ENCODE data around the gene KCTD21. TPM values are rescaled to one million over a fixed set of nuclear protein-coding genes. Genes with fewer than 3 reads are reported as not detected.

Gene KCTD21
- total RNA-seq, 1 donor from 2014 or later: 10.0 TPM

- H3K27ac Mint-ChIP-seq: no peak overlapping the region
- H3K9me3 Mint-ChIP-seq: no peaks in the 10 kb centered on the region
- H3K4me1 Mint-ChIP-seq (ENCODE audit: low read depth): peaks cover 11% of the 10 kb centered on the region
- H3K27me3 Mint-ChIP-seq (ENCODE audit: low read depth): no peaks in the 10 kb centered on the region
- peaks cover 74% of the 10 kb centered on the region for H3K36me3 Mint-ChIP-seq (ENCODE audit: low read depth)
- H3K4me3 Mint-ChIP-seq (ENCODE audit: low read depth): no peak overlapping the region
- DNase-seq (ENCODE audit: low spot score): no peak
- intact Hi-C loops (cut with micrococcal nuclease): no loop called here
Observed at GRCh38 chr11:78214331-78215194, 26.1 kb upstream of the KCTD21 start.

- DNase-seq (ENCODE audit: low spot score): no peak
- Mint-ChIP-seq H3K4me3 (ENCODE audit: low read depth) (no peak overlapping the region), H3K27me3 (ENCODE audit: low read depth) (no peaks in the 10 kb centered on the region), H3K9me3 (no peaks in the 10 kb centered on the region), H3K4me1 (ENCODE audit: low read depth) (peaks cover 11% of the 10 kb centered on the region), H3K36me3 (ENCODE audit: low read depth) (peaks cover 78% of the 10 kb centered on the region), H3K27ac (no peak overlapping the region)
- intact Hi-C loops (cut with micrococcal nuclease): no loop called here
Observed at GRCh38 chr11:78213526-78214330, 25.3 kb upstream of the KCTD21 start.

GRCh38 chr11:78212586-78213371 lies 24.4 kb upstream of the KCTD21 start:
- no peak overlapping the region for H3K4me3 Mint-ChIP-seq (ENCODE audit: low read depth)
- H3K27me3 Mint-ChIP-seq (ENCODE audit: low read depth): no peaks in the 10 kb centered on the region
- DNase-seq (ENCODE audit: low spot score): no peak
- H3K27ac Mint-ChIP-seq: no peak overlapping the region
- intact Hi-C loops (cut with micrococcal nuclease): no loop called here
- H3K9me3 Mint-ChIP-seq: no peaks in the 10 kb centered on the region
- peaks cover 73% of the 10 kb centered on the region for H3K36me3 Mint-ChIP-seq (ENCODE audit: low read depth)
- H3K4me1 Mint-ChIP-seq (ENCODE audit: low read depth): peaks cover 11% of the 10 kb centered on the region

GRCh38 chr11:78211565-78211964 lies 23.1 kb upstream of the KCTD21 start:
- no peaks in the 10 kb centered on the region for H3K27me3 Mint-ChIP-seq (ENCODE audit: low read depth)
- no peak for DNase-seq (ENCODE audit: low spot score)
- H3K36me3 Mint-ChIP-seq (ENCODE audit: low read depth): peaks cover 62% of the 10 kb centered on the region
- H3K4me3 Mint-ChIP-seq (ENCODE audit: low read depth): no peak overlapping the region
- intact Hi-C loops (cut with micrococcal nuclease): no loop called here
- H3K4me1 Mint-ChIP-seq (ENCODE audit: low read depth): peaks cover 8% of the 10 kb centered on the region
- H3K27ac Mint-ChIP-seq: no peak overlapping the region
- no peaks in the 10 kb centered on the region for H3K9me3 Mint-ChIP-seq

DNA sequence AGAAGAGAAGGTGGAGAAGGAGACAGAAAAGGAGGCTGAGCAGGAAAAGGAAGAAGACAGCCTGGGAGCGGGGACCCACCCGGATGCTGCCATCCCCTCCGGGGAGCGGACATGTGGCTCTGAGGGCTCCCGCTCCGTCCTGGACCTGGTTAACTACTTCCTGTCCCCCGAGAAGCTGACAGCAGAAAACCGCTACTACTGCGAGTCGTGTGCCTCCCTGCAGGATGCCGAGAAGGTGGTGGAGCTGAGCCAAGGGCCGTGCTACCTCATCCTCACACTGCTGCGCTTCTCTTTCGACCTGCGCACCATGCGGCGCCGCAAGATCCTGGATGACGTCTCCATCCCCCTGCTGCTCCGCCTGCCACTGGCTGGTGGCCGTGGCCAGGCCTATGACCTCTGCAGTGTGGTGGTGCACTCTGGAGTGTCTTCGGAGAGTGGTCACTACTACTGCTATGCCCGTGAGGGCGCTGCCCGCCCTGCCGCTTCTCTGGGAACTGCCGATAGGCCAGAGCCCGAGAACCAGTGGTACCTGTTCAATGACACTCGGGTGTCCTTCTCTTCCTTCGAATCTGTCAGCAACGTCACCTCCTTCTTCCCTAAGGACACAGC lies 21.7 kb upstream of the KCTD21 start:
- Mint-ChIP-seq H3K4me3 (ENCODE audit: low read depth) (no peak overlapping the region), H3K4me1 (ENCODE audit: low read depth) (peaks cover 8% of the 10 kb centered on the region), H3K9me3 (no peaks in the 10 kb centered on the region), H3K36me3 (ENCODE audit: low read depth) (peaks cover 52% of the 10 kb centered on the region), H3K27ac (no peak overlapping the region), H3K27me3 (ENCODE audit: low read depth) (no peaks in the 10 kb centered on the region)
- intact Hi-C loops (cut with micrococcal nuclease): no loop called here
- DNase-seq (ENCODE audit: low spot score): no peak

DNA sequence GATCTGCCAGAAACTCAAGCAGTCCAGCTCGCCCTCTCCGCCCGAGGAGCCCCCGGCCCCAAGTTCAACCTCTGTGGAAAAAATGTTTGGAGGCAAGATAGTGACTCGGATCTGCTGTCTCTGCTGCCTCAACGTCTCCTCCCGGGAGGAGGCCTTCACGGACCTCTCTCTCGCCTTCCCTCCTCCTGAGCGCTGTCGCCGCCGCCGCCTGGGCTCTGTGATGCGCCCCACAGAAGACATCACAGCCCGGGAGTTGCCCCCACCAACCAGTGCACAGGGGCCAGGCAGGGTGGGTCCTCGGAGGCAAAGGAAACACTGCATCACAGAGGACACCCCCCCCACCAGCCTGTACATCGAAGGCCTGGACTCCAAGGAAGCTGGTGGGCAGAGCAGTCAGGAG lies 21.1 kb upstream of the KCTD21 start:
- no peak for DNase-seq (ENCODE audit: low spot score)
- peaks cover 50% of the 10 kb centered on the region for H3K36me3 Mint-ChIP-seq (ENCODE audit: low read depth)
- no peak overlapping the region for H3K27ac Mint-ChIP-seq

DNA sequence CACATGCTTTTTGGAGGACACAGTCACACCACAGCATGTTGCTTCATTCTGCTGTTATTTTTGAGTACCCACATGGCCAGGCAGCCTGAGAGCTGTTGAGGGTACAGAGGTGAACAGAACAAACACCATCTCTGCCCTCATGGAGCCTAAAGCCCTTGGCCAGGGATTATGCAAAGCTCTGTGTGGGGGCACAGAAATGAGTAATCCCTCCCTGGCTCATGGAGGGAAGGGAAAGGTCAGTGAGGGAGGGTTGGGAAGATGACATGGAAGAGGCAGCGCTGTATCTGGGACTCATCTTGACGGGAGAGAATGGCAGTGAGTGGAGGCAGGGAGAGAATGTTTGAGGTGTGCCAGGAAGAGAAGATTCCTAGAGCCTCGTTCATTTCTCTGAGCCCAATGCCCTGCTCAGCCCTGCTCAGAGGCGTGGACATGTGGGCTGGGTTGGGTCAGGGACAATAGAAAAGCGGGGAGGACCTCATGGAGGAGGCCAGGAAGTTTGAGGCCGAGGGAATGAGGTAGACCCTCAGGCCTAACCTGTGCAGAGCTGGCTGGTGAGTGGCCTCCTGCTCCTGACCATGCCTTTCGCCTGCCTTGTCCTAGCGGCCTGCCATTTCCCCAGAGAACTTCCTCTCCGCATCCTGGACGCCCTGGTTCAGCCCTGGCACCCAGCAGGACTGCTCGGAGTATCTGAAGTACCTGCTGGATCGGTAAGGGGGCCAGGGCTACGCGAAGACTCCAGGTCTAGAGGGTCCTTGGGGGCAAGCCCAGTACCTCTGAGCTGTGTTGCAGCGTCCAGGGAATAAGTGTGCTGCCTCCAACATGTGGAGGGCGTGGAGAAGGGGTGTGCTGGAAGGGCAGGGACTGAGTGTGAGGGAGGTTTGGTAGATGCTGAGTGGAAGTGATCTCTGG lies 20.1 kb upstream of the KCTD21 start:
- no peaks in the 10 kb centered on the region for H3K27me3 Mint-ChIP-seq (ENCODE audit: low read depth)
- no peak for DNase-seq (ENCODE audit: low spot score)
- H3K9me3 Mint-ChIP-seq: no peaks in the 10 kb centered on the region
- peak overlapping the region; percentile 42 for H3K27ac Mint-ChIP-seq
- H3K4me1 Mint-ChIP-seq (ENCODE audit: low read depth): peaks cover 13% of the 10 kb centered on the region
- intact Hi-C loops (cut with micrococcal nuclease): no loop called here
- H3K4me3 Mint-ChIP-seq (ENCODE audit: low read depth): no peak overlapping the region
- peaks cover 50% of the 10 kb centered on the region for H3K36me3 Mint-ChIP-seq (ENCODE audit: low read depth)

More for the DNA sequence above, 21.1 kb upstream of the KCTD21 start:
- H3K9me3 Mint-ChIP-seq: no peaks in the 10 kb centered on the region
- H3K4me1 Mint-ChIP-seq (ENCODE audit: low read depth): peaks cover 12% of the 10 kb centered on the region
- no peak overlapping the region for H3K4me3 Mint-ChIP-seq (ENCODE audit: low read depth)
- H3K27me3 Mint-ChIP-seq (ENCODE audit: low read depth): no peaks in the 10 kb centered on the region
- intact Hi-C loops (cut with micrococcal nuclease): no loop called here

DNA sequence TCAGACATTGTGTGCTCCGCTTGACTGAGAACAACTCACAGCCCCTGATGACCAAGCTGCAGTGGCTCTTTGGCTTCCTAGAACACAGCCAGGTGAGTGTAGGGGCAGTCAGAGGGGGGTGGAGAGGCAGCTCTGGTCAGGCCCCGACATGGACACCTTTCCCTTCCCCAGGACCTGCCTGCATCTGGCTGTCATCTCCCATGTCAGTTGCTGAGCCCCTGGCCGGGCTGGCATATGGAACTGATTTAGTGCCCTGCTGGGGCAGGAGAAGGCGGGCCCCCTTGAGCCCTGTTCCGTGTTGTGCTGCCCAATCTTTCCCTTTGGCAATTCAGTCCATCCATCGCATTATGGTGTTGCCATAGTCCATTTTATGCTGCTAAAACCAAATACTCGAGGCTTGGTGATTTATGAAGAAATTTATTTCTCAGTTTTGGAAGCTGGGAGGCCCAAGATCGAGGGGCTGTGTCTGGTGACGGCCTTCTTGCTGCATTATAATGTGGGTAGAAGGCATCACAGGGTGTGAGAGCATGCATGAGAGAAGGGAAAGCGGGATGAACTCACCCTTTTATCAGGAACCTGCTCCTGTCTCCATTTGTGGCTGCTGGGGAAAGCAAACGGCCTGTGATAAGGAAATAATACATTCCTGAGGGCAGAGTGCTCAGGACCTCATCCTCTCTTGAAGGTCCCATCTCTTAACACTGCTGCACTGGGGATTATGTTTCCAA lies 19.3 kb upstream of the KCTD21 start:
- H3K36me3 Mint-ChIP-seq (ENCODE audit: low read depth): peaks cover 53% of the 10 kb centered on the region
- no peak for DNase-seq (ENCODE audit: low spot score)
- H3K4me1 Mint-ChIP-seq (ENCODE audit: low read depth): peaks cover 19% of the 10 kb centered on the region
- H3K4me3 Mint-ChIP-seq (ENCODE audit: low read depth): no peak overlapping the region
- no peaks in the 10 kb centered on the region for H3K9me3 Mint-ChIP-seq
- H3K27me3 Mint-ChIP-seq (ENCODE audit: low read depth): no peaks in the 10 kb centered on the region
- intact Hi-C loops (cut with micrococcal nuclease): no loop called here
- H3K27ac Mint-ChIP-seq: no peak overlapping the region

DNA sequence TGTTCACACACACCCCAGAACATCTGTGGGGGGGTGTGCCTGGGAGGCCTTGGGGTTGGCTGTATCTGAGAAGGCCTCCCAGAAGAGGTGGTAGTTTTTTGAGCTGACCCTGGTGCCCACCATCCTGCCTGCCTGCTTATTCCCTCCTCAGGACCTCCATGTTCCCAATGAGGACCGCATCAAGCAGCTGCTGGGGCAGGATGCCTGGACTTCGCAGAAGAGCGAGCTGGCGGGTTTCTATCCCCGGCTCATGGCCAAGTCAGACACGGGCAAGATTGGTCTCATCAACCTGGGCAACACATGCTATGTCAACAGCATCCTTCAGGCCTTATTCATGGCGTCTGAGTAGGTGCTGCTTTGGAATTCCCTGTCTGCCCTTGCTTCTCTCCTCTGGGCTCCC lies 17.3 kb upstream of the KCTD21 start:
- no peaks in the 10 kb centered on the region for H3K27me3 Mint-ChIP-seq (ENCODE audit: low read depth)
- no peak overlapping the region for H3K4me3 Mint-ChIP-seq (ENCODE audit: low read depth)
- no peak for DNase-seq (ENCODE audit: low spot score)
- no peaks in the 10 kb centered on the region for H3K9me3 Mint-ChIP-seq
- H3K27ac Mint-ChIP-seq: no peak overlapping the region
- H3K36me3 Mint-ChIP-seq (ENCODE audit: low read depth): peaks cover 52% of the 10 kb centered on the region
- peaks cover 30% of the 10 kb centered on the region for H3K4me1 Mint-ChIP-seq (ENCODE audit: low read depth)
- intact Hi-C loops (cut with micrococcal nuclease): no loop called here

DNA sequence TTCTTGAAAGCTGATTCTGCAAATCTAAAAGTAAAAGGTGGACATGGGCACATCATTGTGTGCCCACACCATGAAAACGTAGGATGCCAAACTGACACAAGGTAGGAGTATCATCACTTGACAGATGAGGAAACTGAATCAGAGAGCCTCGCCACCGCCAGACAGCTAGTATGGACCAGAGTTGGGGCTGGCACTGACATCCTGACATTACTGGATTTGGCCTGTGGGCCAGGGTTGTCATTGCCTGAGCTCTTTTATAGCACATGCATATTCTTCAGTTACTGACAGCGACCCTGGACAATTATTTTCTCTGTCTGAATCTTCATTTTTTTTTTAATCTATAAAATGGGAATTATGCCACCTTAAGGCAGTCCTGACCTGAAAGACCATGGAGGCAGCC lies 16.8 kb upstream of the KCTD21 start:
- Mint-ChIP-seq H3K27ac (no peak overlapping the region), H3K27me3 (ENCODE audit: low read depth) (no peaks in the 10 kb centered on the region), H3K4me3 (ENCODE audit: low read depth) (no peak overlapping the region), H3K4me1 (ENCODE audit: low read depth) (peaks cover 30% of the 10 kb centered on the region), H3K9me3 (no peaks in the 10 kb centered on the region), H3K36me3 (ENCODE audit: low read depth) (peaks cover 48% of the 10 kb centered on the region)
- no peak for DNase-seq (ENCODE audit: low spot score)
- intact Hi-C loops (cut with micrococcal nuclease): no loop called here

GRCh38 chr11:78203184-78203583 lies 14.8 kb upstream of the KCTD21 start:
- Mint-ChIP-seq H3K36me3 (ENCODE audit: low read depth) (peaks cover 37% of the 10 kb centered on the region), H3K27me3 (ENCODE audit: low read depth) (no peaks in the 10 kb centered on the region), H3K4me1 (ENCODE audit: low read depth) (peaks cover 30% of the 10 kb centered on the region), H3K27ac (peak overlapping the region; percentile 91), H3K9me3 (no peaks in the 10 kb centered on the region), H3K4me3 (ENCODE audit: low read depth) (peak overlapping the region; percentile 73)
- intact Hi-C loops (cut with micrococcal nuclease): no loop called here
- DNase-seq (ENCODE audit: low spot score): no peak
